Measurements from ENCODE around the gene SAMD7.

The SAMD7 gene

DNA sequence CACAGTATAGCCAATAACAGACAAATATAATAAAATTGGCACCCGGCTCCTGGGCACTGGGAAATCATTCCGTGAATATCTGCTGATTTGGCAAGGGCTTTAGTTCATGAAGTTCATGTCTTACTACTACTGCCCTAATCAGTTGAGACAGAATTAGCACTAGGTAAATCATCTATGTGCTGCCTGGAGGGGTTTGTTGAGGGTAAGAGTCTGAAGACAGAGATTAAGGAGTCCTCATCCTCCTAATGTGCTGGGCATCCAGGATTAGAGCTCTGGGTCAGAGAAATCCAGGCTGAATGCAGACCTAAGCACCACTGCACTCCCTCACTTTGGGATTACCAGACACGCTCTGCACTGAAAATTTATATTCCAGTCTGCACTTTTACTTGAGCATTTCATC lies 2.0 kb downstream of the SAMD7 start:
- Mint-ChIP-seq H3K27me3 (ENCODE audit: low read depth, poor library complexity) (peaks cover 11% of the 10 kb centered on the region), H3K4me1 (no peaks in the 10 kb centered on the region), H3K4me3 (no peak overlapping the region), H3K36me3 (ENCODE audit: low read depth) (no peaks in the 10 kb centered on the region), H3K9me3 (no peaks in the 10 kb centered on the region), H3K27ac (no peak overlapping the region)
- TF ChIP-seq, protein P1, sequence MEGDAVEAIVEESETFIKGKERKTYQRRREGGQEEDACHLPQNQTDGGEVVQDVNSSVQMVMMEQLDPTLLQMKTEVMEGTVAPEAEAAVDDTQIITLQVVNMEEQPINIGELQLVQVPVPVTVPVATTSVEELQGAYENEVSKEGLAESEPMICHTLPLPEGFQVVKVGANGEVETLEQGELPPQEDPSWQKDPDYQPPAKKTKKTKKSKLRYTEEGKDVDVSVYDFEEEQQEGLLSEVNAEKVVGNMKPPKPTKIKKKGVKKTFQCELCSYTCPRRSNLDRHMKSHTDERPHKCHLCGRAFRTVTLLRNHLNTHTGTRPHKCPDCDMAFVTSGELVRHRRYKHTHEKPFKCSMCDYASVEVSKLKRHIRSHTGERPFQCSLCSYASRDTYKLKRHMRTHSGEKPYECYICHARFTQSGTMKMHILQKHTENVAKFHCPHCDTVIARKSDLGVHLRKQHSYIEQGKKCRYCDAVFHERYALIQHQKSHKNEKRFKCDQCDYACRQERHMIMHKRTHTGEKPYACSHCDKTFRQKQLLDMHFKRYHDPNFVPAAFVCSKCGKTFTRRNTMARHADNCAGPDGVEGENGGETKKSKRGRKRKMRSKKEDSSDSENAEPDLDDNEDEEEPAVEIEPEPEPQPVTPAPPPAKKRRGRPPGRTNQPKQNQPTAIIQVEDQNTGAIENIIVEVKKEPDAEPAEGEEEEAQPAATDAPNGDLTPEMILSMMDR (IDR thresholded peaks at IDR 0.05): no peak
- DNase-seq: no peak

- no peaks in the 10 kb centered on the region for H3K4me1 Mint-ChIP-seq
- no peak overlapping the region for H3K27ac Mint-ChIP-seq
- no peak overlapping the region for H3K4me3 Mint-ChIP-seq
- H3K9me3 Mint-ChIP-seq: no peaks in the 10 kb centered on the region
- no peak for DNase-seq
- H3K36me3 Mint-ChIP-seq (ENCODE audit: low read depth): no peaks in the 10 kb centered on the region
- TF ChIP-seq, protein P1 (IDR thresholded peaks at IDR 0.05): no peak
- peaks cover 4% of the 10 kb centered on the region for H3K27me3 Mint-ChIP-seq (ENCODE audit: low read depth, poor library complexity)
These were observed 2.9 kb downstream of the SAMD7 start for GRCh38 chr3:169914321-169914720.

DNA sequence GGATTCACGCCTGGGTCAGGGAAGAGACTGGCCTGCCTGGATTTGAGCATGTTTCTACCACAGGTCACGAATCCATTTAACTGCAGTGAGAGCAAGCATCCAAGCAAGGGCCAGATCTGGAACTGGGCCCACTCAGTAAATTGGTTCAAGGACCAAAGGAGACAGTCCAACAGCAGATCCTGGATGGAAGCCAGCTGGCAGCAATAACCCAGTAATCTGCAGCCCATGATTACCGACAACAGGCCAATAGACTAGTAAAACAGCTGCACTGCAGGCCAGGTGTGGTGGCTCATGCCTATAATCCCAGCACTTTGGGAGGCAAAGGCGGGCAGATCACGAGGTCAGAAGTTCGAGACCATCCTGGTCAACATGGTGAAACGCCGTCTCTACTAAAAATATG lies 11.8 kb downstream of the SAMD7 start:
- H3K36me3 Mint-ChIP-seq (ENCODE audit: low read depth): no peaks in the 10 kb centered on the region
- H3K4me3 Mint-ChIP-seq: no peak overlapping the region
- no peak for DNase-seq
- H3K9me3 Mint-ChIP-seq: no peaks in the 10 kb centered on the region
- no peak overlapping the region for H3K27ac Mint-ChIP-seq
- peaks cover 6% of the 10 kb centered on the region for H3K27me3 Mint-ChIP-seq (ENCODE audit: low read depth, poor library complexity)
- peaks cover 5% of the 10 kb centered on the region for H3K4me1 Mint-ChIP-seq
- TF ChIP-seq, protein P1 (IDR thresholded peaks at IDR 0.05): no peak

GRCh38 chr3:169923831-169924230 lies 12.5 kb downstream of the SAMD7 start:
- Mint-ChIP-seq H3K9me3 (no peaks in the 10 kb centered on the region), H3K4me1 (peaks cover 5% of the 10 kb centered on the region), H3K36me3 (ENCODE audit: low read depth) (no peaks in the 10 kb centered on the region), H3K27ac (no peak overlapping the region), H3K27me3 (ENCODE audit: low read depth, poor library complexity) (peaks cover 6% of the 10 kb centered on the region), H3K4me3 (no peak overlapping the region)
- TF ChIP-seq, protein P1 (IDR thresholded peaks at IDR 0.05): no peak
- DNase-seq: no peak

- Mint-ChIP-seq H3K36me3 (ENCODE audit: low read depth) (no peaks in the 10 kb centered on the region), H3K4me1 (no peaks in the 10 kb centered on the region), H3K27ac (no peak overlapping the region), H3K4me3 (no peak overlapping the region), H3K27me3 (ENCODE audit: low read depth, poor library complexity) (peaks cover 21% of the 10 kb centered on the region), H3K9me3 (no peaks in the 10 kb centered on the region)
- no peak for DNase-seq
- TF ChIP-seq, protein P1 (IDR thresholded peaks at IDR 0.05): no peak
These were observed 18.6 kb downstream of the SAMD7 start for GRCh38 chr3:169929830-169930519.

DNA sequence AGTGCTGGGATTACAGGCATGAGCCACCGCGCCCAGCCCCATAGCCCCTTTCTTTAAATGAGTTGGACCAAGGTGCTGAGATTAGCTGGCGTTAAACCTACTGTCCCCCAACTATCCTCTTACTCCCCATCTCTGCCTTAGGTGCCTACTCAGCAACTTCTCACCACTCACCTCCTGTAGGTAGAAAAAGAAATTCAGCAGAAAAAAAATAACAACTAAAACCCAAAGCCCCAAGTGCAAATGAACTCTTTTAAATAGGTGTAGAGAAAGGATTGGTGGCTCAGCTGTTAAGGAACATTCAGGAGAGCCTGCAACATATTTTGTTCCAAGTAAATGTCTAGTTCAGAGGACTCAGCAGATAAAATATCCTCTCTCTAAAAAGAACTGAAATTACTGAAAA lies 19.5 kb downstream of the SAMD7 start:
- Mint-ChIP-seq H3K27me3 (ENCODE audit: low read depth, poor library complexity) (peaks cover 27% of the 10 kb centered on the region), H3K4me1 (no peaks in the 10 kb centered on the region), H3K36me3 (ENCODE audit: low read depth) (no peaks in the 10 kb centered on the region), H3K4me3 (no peak overlapping the region), H3K27ac (no peak overlapping the region), H3K9me3 (no peaks in the 10 kb centered on the region)
- TF ChIP-seq, protein P1 (IDR thresholded peaks at IDR 0.05): no peak
- no peak for DNase-seq
